Vagina (tissue), 2 donors: Measurements from ENCODE around the gene MMP2. TPM values are rescaled to one million over a fixed set of nuclear protein-coding genes. Genes with fewer than 3 reads are reported as not detected.

Source experiments
- DNase-seq, 2 donors: peaks; one replicate each; pipeline ENCODE4 v3.0.0-alpha.2; 2017; ENCODE audit errors: extremely low spot score in 2 of 2
- H3K27ac ChIP-seq: fragments of 200-600 bp; sonication (generic); one replicate; pipeline ENCODE4 v1.5.1; 2019
- H3K27me3 ChIP-seq: fragments of 200-600 bp; sonication (generic); one replicate; pipeline ENCODE4 v1.5.1; 2019
- H3K36me3 ChIP-seq, 2 donors: fragments of 200-600 bp; sonication (generic); one replicate each; pipeline ENCODE4 v1.5.1; 2017 to 2019
- H3K4me1 ChIP-seq: fragments of 200-600 bp; sonication (generic); one replicate; pipeline ENCODE4 v1.5.1; 2019
- H3K4me3 ChIP-seq, 2 donors: fragments of 200-600 bp; sonication (generic); 1 replicate in 1 of 2; 2 replicates in 1 of 2; pipeline ENCODE4 v1.5.1; 2016 to 2019
- H3K9me3 ChIP-seq: fragments of 200-600 bp; sonication (generic); one replicate; pipeline ENCODE4 v1.5.1; 2019
- CTCF ChIP-seq, 3 experiments: fragments of 450-650 bp in 2 of 3; fragments of 200-600 bp in 1 of 3; sonication (generic) in 1 of 3; IDR thresholded peaks; one replicate each; pipeline ENCODE4 v1.5.1; 2017 to 2019; ENCODE audit warnings: antibody characterized with exemption in 3 of 3, mild to moderate bottlenecking in 2 of 3, moderate library complexity in 2 of 3
- POLR2A ChIP-seq, 2 donors: fragments of 450-650 bp; IDR thresholded peaks; one replicate each; pipeline ENCODE4 v1.6.1; 2017; ENCODE audit warnings: antibody characterized with exemption in 2 of 2, mild to moderate bottlenecking in 2 of 2, moderate library complexity in 2 of 2
- POLR2AphosphoS5 ChIP-seq, 2 donors: sonication (generic); formaldehyde crosslinking; IDR thresholded peaks; one replicate each; pipeline ENCODE4 v1.9.0; 2017; ENCODE audit warnings: antibody characterized with exemption in 2 of 2, mild to moderate bottlenecking in 2 of 2, low read depth in 1 of 2; ENCODE audit not compliant: insufficient read depth in 1 of 2
- intact Hi-C: fragments of 100-400 bp; cut with DNase I; formaldehyde crosslinking; loops from one replicate; pipeline ENCODE4 v1.15.1; 2023
- total RNA-seq: library from RNA; depleted of rRNA; stranded (reverse); fragments of >200 nt; gene quantifications from one replicate; pipeline ENCODE4 v1.2.3, GENCODE V29; 2016

Gene MMP2
- total RNA-seq, 1 donor from 2014 or later: 296 TPM

GRCh38 chr16:55542459-55543082 is 63.6 kb downstream of the MMP2 start:
- Histone ChIP-seq H3K9me3 (no peaks in the 10 kb centered on the region), H3K4me1 (no peaks in the 10 kb centered on the region), H3K36me3 (peaks cover 0 to 2% of the 10 kb centered on the region in 2 donors), H3K4me3 (no peak overlapping the region), H3K27me3 (no peaks in the 10 kb centered on the region), H3K27ac (peak overlapping the region; percentile 31)
- DNase-seq: no peak
- intact Hi-C loops: loop anchor here (2.0 kb wide), 1 partner anchor 78 kb away; no protein-coding TSS in a partner anchor
- TF ChIP-seq POLR2AphosphoS5 (IDR thresholded peaks at IDR 0.05; ENCODE audit: insufficient read depth in 1 of 2, low read depth in 1 of 2) (no peak), POLR2A (IDR thresholded peaks at IDR 0.05) (no peak), CTCF (IDR thresholded peaks at IDR 0.05) (no peak)

DNA sequence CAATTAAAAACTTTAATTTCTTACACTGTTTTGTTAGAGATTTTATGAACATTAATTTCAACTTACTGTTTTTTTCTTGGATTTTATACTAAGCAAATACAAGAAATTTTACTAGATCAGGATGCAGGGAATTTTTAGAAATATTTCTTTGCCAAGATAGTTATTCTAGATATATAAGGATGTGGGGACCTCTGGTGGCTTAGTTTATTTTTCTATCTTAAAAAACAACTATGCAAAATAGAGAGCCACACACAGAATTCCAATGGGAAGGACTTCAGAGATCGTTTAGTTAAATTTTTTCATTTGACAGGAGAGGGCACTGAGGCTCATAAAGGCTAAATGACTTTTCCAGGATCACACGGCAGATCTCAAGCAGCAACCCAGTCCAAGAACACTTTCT is 64.5 kb downstream of the MMP2 start:
- Histone ChIP-seq H3K36me3 (peaks cover 0 to 2% of the 10 kb centered on the region in 2 donors), H3K9me3 (no peaks in the 10 kb centered on the region), H3K27me3 (no peaks in the 10 kb centered on the region), H3K4me3 (no peak overlapping the region), H3K4me1 (no peaks in the 10 kb centered on the region), H3K27ac (no peak overlapping the region)
- TF ChIP-seq CTCF (IDR thresholded peaks at IDR 0.05) (peak; percentile 33 to 55 (median 45)), POLR2AphosphoS5 (IDR thresholded peaks at IDR 0.05; ENCODE audit: insufficient read depth in 1 of 2, low read depth in 1 of 2) (no peak), POLR2A (IDR thresholded peaks at IDR 0.05) (no peak)
- no peak for DNase-seq
- intact Hi-C loops: loop anchor here (2.0 kb wide), 1 partner anchor 79 kb away; no protein-coding TSS in a partner anchor

DNA sequence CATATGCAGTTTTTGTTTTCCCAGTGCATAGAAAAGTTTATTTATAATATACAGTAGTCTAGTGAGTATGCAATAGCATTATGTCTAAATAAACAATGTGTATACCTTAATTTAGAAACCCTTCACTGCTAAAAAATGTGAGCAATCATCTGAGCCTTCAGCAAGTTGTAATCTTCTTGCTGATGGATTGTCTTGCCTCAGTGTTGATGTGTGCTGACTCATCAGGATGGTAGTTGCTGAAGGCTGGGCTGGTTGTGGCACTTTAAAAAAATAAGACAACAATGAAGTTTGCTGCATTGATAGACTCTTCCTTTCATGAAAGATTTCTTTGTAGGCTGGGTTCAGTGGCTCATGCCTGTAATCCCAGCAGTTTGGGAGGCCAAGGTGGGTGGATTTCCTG is 73.6 kb downstream of the MMP2 start:
- no peaks in the 10 kb centered on the region for H3K36me3 ChIP-seq
- intact Hi-C loops: no loop called here
- no peak overlapping the region for H3K27ac ChIP-seq

DNA sequence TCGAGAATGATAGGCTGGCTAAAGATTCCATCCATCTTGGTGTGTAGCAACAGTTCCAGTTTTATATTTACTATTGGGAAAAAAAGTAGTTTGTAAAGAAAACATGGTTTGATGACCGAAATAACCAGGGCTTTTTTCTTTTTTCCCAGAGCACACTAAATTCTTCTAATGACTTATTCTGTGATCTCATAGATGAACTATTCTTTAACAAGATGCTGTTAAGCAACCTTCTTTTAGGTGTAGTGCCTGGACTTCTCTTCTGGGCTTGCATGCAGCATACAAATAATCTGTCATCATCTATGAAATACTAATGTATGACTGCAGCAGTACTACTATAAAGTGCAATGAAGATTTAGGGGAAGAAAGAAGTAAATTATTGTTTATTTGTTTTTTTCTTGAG is 76.4 kb downstream of the MMP2 start:
- H3K36me3 ChIP-seq: no peaks in the 10 kb centered on the region
- TF ChIP-seq POLR2AphosphoS5 (IDR thresholded peaks at IDR 0.05; ENCODE audit: insufficient read depth in 1 of 2, low read depth in 1 of 2): peak in 1 of 2 donors; percentile 26
- no peak for TF ChIP-seq POLR2A (IDR thresholded peaks at IDR 0.05)
- H3K9me3 ChIP-seq: no peaks in the 10 kb centered on the region
- peaks cover 17% of the 10 kb centered on the region for H3K4me1 ChIP-seq
- H3K27me3 ChIP-seq: no peaks in the 10 kb centered on the region
- H3K4me3 ChIP-seq: no peak overlapping the region
- no peak for DNase-seq
- intact Hi-C loops: no loop called here
- H3K27ac ChIP-seq: no peak overlapping the region

More for the DNA sequence above, 73.6 kb downstream of the MMP2 start:
- TF ChIP-seq POLR2A (IDR thresholded peaks at IDR 0.05) (no peak), POLR2AphosphoS5 (IDR thresholded peaks at IDR 0.05; ENCODE audit: insufficient read depth in 1 of 2, low read depth in 1 of 2) (peak in 1 of 2 donors; percentile 13)
- Histone ChIP-seq H3K4me3 (no peak overlapping the region), H3K27me3 (no peaks in the 10 kb centered on the region), H3K4me1 (no peaks in the 10 kb centered on the region), H3K9me3 (no peaks in the 10 kb centered on the region)
- no peak for DNase-seq

Other genes with a start within 250 kb of the MMP2 start
- 0.49 TPM for gene IRX6, start 155.0 kb upstream of the MMP2 start, total RNA-seq
- 11.3 TPM for gene LPCAT2, start 29.9 kb downstream of the MMP2 start, total RNA-seq
- 33.9 TPM for gene CAPNS2, start 87.5 kb downstream of the MMP2 start, total RNA-seq
- 9.6 TPM for gene SLC6A2, start 176.8 kb downstream of the MMP2 start, total RNA-seq